NCI-H1694 (cell line): ENCODE measurements around the gene HMGXB4.
A peak's percentile ranks its signal among the peaks of the same experiment; 100 is the strongest.
"Not testable (repeated sequence)": the region's sequence is repeated elsewhere in the genome, so short reads cannot be mapped to it uniquely, and the experiment has no call there.

Experiments
- DNase-seq: peaks from one replicate; lab custom pipeline; 2025; lab: John Stamatoyannopoulos, UW

HMGXB4 gene, protein sequence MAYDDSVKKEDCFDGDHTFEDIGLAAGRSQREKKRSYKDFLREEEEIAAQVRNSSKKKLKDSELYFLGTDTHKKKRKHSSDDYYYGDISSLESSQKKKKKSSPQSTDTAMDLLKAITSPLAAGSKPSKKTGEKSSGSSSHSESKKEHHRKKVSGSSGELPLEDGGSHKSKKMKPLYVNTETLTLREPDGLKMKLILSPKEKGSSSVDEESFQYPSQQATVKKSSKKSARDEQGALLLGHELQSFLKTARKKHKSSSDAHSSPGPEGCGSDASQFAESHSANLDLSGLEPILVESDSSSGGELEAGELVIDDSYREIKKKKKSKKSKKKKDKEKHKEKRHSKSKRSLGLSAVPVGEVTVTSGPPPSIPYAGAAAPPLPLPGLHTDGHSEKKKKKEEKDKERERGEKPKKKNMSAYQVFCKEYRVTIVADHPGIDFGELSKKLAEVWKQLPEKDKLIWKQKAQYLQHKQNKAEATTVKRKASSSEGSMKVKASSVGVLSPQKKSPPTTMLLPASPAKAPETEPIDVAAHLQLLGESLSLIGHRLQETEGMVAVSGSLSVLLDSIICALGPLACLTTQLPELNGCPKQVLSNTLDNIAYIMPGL

DNA sequence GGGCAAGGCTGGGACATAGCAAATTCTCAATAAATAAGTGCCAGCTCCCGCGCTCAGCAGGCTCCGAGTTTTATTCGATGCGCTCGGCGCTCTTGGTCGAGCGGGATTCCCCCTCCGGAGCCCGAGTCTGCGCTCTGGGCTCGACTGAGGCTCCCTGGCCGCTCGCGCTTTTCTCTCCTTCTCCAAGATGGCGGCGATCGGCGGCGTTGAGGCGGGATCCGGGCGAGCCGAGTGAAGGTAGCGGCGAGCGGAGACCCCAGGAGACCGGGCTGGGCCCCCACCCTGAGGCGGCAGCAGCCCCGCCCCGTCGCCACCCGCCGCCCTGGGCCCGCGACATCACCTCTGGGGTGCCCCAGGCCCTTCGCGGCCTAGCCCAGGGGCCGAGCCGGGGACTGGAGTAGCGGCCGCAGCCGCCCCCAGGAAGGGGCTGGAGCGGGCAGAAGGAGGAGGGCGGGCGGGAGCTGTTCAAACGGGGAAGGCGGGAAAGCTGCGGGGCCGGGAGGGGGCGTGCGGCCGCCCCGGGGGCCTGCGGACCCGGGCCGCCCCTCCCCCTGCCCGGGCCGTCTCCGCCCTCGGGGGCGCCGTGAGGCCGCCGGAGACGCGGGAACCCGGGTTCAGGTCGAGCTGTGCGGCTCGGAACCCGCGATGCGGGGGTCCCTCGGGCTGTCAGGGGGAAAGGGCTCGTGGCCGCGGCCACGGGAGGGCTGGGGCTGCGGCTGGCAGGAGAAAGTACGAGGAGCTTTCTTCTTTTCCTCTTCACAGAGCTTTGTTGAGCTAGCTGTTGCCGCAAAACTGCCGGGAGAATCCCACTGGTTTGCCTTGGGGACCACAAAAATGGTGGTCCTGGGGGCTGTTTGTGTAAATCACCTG, at the start of gene HMGXB4:
TSS of gene HMGXB4 (plus strand) at position 173 of the 870 bp plus-strand sequence. CDS start 4,898 bp downstream, outside the sequence.
- DNase-seq: peak; percentile 67

DNA sequence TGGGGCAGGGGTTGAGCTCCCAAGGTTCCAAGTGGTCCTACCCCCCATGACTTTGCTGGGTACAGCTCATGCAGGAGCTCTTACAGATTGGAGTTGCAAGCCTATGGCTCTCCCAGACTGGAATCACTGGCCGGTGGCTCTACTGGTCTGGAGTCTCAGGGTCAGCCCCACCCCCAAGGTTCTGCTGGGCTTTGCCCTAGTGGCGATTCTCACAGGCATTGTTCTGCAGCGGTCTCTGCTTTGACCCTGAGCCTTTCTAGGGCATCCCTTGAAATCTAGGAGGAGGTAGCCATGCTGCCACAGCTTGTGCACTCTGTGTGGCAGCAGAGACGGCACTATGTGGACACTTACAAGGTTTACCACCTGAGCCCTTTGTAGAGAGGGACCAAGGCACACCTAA, 49.3 kb upstream of the HMGXB4 start:
- no peak for DNase-seq

DNA sequence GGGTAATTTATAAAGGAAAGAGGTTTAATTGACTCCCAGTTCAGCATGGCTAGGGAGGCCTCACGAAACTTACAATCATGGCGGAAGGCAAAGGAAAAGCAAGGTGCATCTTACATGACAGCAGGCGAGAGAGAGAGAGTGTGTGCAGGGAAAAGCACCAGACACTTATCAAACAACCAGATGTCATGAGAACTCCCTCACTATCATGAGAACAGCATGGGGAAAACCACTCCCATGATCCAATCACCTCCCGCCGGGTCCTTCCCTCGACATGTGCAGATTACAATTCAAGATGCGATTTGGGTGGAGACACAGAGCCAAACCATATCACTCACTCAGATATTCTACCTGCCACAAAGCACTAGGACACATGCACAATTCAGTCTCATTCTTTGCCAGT, 48.1 kb upstream of the HMGXB4 start:
- DNase-seq: no peak

DNA sequence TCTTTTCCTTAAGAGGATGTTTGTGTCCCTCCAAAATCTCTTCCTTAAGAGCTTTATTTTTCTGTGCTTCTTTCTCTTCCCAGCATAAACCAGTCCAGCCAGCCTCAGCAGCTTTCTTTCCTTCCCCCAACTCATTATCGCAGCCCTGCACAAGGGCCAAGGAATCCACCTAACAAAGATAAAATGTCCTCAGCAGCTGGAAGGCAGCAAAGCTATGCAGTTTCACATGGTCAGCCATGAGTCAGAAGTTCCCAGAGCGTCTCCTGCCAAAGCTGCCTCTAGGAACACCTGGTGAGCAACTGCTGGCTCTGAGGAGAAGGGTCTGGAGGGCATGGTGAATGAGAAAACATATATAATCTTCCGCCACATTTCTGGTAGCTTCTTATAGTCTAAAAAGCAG, 45.3 kb upstream of the HMGXB4 start:
- no peak for DNase-seq

GRCh38 chr22:35212996-35213395, 44.3 kb upstream of the HMGXB4 start:
- DNase-seq: no peak

- DNase-seq: no peak
Observed at GRCh38 chr22:35214968-35215367, 42.3 kb upstream of the HMGXB4 start.

- no peak for DNase-seq
Observed at GRCh38 chr22:35215993-35216392, 41.3 kb upstream of the HMGXB4 start.

- no peak for DNase-seq
Observed at GRCh38 chr22:35217527-35217926, 39.8 kb upstream of the HMGXB4 start.

GRCh38 chr22:35218079-35218478, 39.2 kb upstream of the HMGXB4 start:
- DNase-seq: no peak

DNA sequence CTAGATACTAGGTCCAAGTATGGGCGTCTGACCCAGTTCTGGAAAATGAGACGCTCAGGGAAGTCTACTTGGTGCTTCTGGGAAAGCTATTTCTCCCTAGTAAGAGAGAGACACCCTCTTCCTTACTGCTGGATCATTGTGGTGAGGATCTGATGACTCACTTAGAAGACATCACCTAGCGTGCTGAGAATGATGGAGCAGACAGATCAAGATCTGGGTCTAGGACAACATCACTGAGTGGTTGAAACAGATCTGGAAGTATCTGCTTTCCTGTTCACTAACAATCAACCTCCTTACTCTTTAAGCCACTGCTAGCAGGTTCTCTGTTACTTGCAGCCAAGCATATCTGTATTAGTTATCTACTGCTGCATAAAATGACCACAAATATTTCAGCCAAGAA, 38.3 kb upstream of the HMGXB4 start:
- no peak for DNase-seq

GRCh38 chr22:35220221-35220620, 37.1 kb upstream of the HMGXB4 start:
- no peak for DNase-seq

DNA sequence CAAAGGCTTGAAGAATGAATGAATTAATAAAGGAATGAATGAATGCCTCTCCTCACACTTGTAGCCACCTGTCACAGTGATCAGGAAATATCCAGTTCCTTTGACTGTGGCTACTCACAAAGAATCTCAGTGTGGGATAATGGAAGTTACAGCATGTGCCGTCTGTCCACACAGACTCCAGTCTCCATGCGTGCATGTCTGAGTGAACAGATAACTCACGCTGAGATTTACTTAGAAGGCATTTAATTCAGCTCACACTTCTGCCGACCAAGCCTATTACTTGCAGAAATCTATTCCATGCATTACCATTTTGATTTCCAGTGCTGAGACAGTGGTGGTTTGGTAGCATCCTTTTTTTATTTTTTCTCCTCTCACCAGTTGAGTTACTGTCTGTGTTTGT, 32.3 kb upstream of the HMGXB4 start:
- no peak for DNase-seq

- DNase-seq: no peak
Observed at GRCh38 chr22:35226958-35227647, 30.2 kb upstream of the HMGXB4 start.

DNA sequence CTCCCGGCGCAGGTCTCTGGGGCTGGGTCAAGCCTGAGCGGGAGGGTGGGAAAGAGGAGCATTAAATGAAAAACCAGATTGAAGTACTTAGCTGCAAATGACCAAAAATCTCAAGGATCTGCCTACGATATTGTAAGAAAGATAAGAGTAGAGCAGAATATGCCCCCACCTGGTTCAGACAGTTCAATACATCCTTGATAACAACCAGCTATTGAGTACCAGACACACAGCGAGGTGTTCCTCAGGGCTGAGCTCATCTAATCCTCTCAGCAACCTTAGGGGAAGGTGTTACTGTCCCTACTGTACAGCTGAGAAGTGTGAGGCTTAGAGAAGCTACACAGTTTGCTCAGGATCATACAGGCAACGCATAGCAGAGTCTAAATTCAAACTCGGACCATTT, 27.4 kb upstream of the HMGXB4 start:
- DNase-seq: no peak

- no peak for DNase-seq
Observed at GRCh38 chr22:35230417-35230816, 26.9 kb upstream of the HMGXB4 start.

DNA sequence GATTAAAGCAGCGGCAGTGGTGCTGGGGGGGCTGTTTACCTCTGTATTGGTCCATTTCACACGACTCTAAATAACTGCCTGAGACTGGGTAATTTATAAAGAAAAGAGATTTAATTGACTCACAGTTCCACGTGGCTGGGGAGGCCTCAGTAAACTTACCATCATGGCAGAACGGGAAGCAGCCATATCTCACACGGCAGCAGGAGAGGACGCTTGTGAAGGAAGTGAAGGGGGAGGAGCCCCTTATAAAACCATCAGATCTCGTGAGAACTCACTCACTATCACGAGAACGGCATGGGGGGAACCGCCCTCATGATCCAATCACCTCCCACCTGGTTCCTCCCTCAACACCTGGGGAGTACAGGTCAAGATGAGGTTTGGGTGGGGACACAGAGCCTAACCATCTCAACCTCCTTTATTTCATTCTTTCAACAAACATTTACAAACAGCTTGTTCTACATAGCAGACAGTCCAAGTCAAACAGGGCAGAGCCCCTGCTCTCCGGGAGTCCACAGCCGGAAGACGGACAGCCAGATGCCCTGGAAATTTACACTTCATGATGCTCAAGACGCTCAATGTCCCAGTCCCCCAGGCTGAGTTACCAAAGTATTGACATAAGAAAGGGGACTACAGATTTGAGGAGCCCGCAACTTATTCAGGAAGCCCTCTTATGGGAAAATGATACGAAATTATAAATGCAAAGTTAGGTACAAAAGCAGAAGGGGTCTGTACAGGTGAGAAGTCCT, 26.3 kb upstream of the HMGXB4 start:
- no peak for DNase-seq

- peak; percentile 18 for DNase-seq
Observed at GRCh38 chr22:35231585-35232084, 25.7 kb upstream of the HMGXB4 start.

GRCh38 chr22:35238749-35239148, 18.5 kb upstream of the HMGXB4 start:
- DNase-seq: not testable (repeated sequence)

- DNase-seq: not testable (repeated sequence)
Observed at GRCh38 chr22:35244507-35244906, 12.8 kb upstream of the HMGXB4 start.

DNA sequence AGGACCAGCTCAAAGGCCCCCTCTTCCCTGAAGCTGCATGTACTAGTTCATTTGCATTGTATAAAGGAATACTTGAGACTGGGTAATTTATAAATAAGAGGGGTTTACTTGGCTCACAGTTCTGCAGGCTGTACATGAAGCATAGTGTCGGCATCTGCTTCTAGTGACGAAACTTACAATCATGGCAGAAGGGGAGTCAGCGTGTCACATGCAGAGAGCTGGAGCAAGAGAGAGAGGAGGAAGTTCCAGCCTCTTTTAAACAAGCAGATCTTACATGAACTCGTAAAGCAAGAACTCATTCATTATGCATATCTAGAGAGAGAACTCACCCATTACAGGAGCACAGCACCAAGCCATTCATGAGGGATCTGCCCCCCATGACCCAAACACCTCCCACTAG, 7.1 kb upstream of the HMGXB4 start:
- no peak for DNase-seq

DNA sequence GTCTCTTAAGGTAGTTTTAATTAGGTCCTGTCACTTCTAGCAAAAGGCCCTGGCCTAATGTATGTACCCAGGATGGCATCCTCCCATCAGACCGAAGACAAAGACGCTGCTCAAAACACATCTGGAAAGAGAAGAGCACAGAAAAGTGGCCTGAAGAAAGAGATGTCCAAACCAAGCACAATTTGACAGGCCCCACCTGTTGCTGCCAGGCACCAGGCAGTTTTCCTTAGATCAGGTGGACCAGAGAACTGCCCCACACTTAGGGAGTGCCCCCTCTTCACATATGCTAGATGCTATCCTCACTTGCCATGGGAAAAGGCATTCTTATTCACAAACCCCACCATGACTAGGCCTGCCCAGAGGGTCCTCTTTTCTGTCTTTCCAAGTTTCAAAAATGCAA, 3.3 kb upstream of the HMGXB4 start:
- no peak for DNase-seq
